Adrenal gland (tissue), 12 donors: ENCODE data around the gene NUP210. TPM values are rescaled to one million over a fixed set of nuclear protein-coding genes. Genes with fewer than 3 reads are reported as not detected.

ENCODE experiments used
- DNase-seq, 7 donors: peaks; one replicate each; pipeline ENCODE4 v3.0.0-alpha.2; 2019 to 2020
- H3K27ac ChIP-seq, 5 donors: fragments of 200-600 bp; sonication (generic) in 4 of 5; 1 replicate in 3 of 5; 2 replicates in 2 of 5; pipeline versions ENCODE4 v1.5.1 to v1.8.0; 2016 to 2020; ENCODE audit warnings: mild to moderate bottlenecking in 1 of 5
- H3K27me3 ChIP-seq: fragments of 200-600 bp; 2 replicates; pipeline ENCODE4 v1.8.0; 2021
- H3K36me3 ChIP-seq, 2 donors: fragments of 200-600 bp; replicated peaks in 1 of 2; 1 replicate in 1 of 2; 2 replicates in 1 of 2; pipeline versions ENCODE4 v1.5.1 to v1.8.0; 2018 to 2022
- H3K4me1 ChIP-seq, 2 donors: fragments of 200-600 bp; replicated peaks in 1 of 2; 1 replicate in 1 of 2; 2 replicates in 1 of 2; pipeline versions ENCODE4 v1.5.1 to v1.8.0; 2018 to 2021
- H3K4me3 ChIP-seq, 4 donors: fragments of 200-600 bp; sonication (generic) in 3 of 4; one replicate each; pipeline ENCODE4 v1.5.1; 2016 to 2018
- H3K9me3 ChIP-seq, 3 donors: fragments of 200-600 bp; sonication (generic) in 1 of 3; replicated peaks in 1 of 3; 1 replicate in 2 of 3; 2 replicates in 1 of 3; pipeline versions ENCODE4 v1.5.1 to v1.8.0; 2016 to 2021
- CTCF ChIP-seq, 6 experiments: fragments of 450-650 bp in 4 of 6; fragments of 200-600 bp in 2 of 6; sonication (generic) in 1 of 6; IDR thresholded peaks; 1 replicate in 5 of 6; 2 replicates in 1 of 6; pipeline versions ENCODE4 v1.5.1 to v1.8.0; 2016 to 2021; ENCODE audit warnings: antibody characterized with exemption in 6 of 6, mild to moderate bottlenecking in 2 of 6, moderate library complexity in 1 of 6
- POLR2A ChIP-seq, 2 donors: fragments of 450-650 bp; IDR thresholded peaks; one replicate each; pipeline ENCODE4 v1.6.1; 2017; ENCODE audit warnings: antibody characterized with exemption in 2 of 2, mild to moderate bottlenecking in 2 of 2, moderate library complexity in 1 of 2
- WGBS, 4 donors: extraction: QIAGEN DNeasy Blood & Tissue Kit in 2 of 4; methylation state at CpG; one replicate each; pipeline versions ENCODE4 v1.1.5 to v1.1.7; 2013 to 2017; 5-methylcytosine and 5-hydroxymethylcytosine counted together
- intact Hi-C, 2 donors: fragments of 100-400 bp; cut with DNase I; formaldehyde crosslinking; loops; one replicate each; pipeline versions ENCODE4 v1.14.1 to v1.15.0; 2022 to 2023
- polyA plus RNA-seq, 3 donors: library from polyadenylated mRNA; stranded (reverse); fragments of 200-250 nt in 2 of 3; fragments of 350-450 nt in 1 of 3; fragmentation: Illumina TruSeq in 1 of 3; extraction: RNeasy Lipid Tissue Mini Kit (QIAGEN cat#74804) in 1 of 3; gene quantifications; one replicate each; pipeline ENCODE4 v1.2.3, GENCODE V29; 2013 to 2014
- total RNA-seq, 9 donors: library from RNA; depleted of rRNA in 4 of 9; stranded (reverse); fragments of >200 nt in 4 of 9; fragments of 120-200 nt in 1 of 9; fragmentation: NEBNext Ultra II Directional in 1 of 9; extraction: Animal tissue kit (Norgen Biotek cat#: 25700) in 1 of 9; gene quantifications; one replicate each; pipeline versions ENCODE4 v1.1.0 to v1.2.4, GENCODE V29; 2013 to 2023
- donor health status: healthy with polysubstance abuse.
- donor health status: Bipolar disorder and iron deficiency.
- donor health status: DM: yes; HTN: yes; CAD: no.
- donor health status: DM: no; HTN: no; CAD: no.
- donor health status: DM: no; HTN: no; CAD: no.
- donor health status: DM: yes; HTN: yes; CAD: no.

The NUP210 gene
- total and polyA plus RNA-seq, 12 donors, result 3.0 to 15.8 (median 8.6) TPM

GRCh38 chr3:13397316-13397715 lies 22.8 kb downstream of the NUP210 start:
- WGBS, 4 donors, result 90 to 94% (median 93%) methylated on average over 3 to 8 of the region's 8 CpGs
- intact Hi-C loops, result no loop called here
- Histone ChIP-seq H3K4me3 (no peak overlapping the region), H3K36me3 (no peaks in the 10 kb centered on the region), H3K27me3 (no peaks in the 10 kb centered on the region), H3K27ac (no peak overlapping the region), H3K9me3 (no peaks in the 10 kb centered on the region), H3K4me1 (no peaks in the 10 kb centered on the region)
- no peak for DNase-seq
- no peak for TF ChIP-seq CTCF (IDR thresholded peaks at IDR 0.05)
- TF ChIP-seq POLR2A (IDR thresholded peaks at IDR 0.05), result no peak

DNA sequence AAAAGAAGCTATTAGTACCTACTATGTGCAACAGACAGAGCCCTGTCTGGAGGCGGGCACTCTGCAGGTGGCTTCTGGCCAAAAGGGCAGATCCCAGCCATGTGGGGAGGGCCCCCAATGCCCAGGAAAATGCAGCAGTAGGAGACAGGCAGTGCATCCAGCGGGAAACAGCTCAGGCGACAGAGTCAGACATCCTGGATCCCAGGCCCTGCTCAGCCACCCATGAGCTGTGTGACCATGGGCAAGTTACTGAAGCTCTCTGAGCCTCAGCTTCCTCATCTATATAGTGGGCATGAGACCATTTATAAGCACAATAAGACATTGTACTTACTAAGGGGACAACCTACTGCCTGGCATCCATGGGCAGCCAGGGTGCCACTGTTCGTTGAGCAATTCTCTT lies 25.8 kb downstream of the NUP210 start:
- DNase-seq, result no peak
- H3K4me3 ChIP-seq, result no peak overlapping the region
- H3K4me1 ChIP-seq, result no peaks in the 10 kb centered on the region
- 73 to 98% (median 95%) methylated on average over 2 to 4 of the region's 4 CpGs for WGBS, 4 donors
- TF ChIP-seq POLR2A (IDR thresholded peaks at IDR 0.05) (no peak), CTCF (IDR thresholded peaks at IDR 0.05) (no peak)
- peaks cover 0 to 4% of the 10 kb centered on the region in 2 donors for H3K36me3 ChIP-seq
- H3K27me3 ChIP-seq, result no peaks in the 10 kb centered on the region
- H3K9me3 ChIP-seq, result no peaks in the 10 kb centered on the region
- intact Hi-C loops, result no loop called here
- H3K27ac ChIP-seq, result no peak overlapping the region

- Histone ChIP-seq H3K36me3 (peaks cover 0 to 4% of the 10 kb centered on the region in 2 donors), H3K4me1 (no peaks in the 10 kb centered on the region), H3K9me3 (no peaks in the 10 kb centered on the region), H3K4me3 (no peak overlapping the region), H3K27me3 (no peaks in the 10 kb centered on the region), H3K27ac (no peak overlapping the region)
- no peak for DNase-seq
- WGBS, 4 donors, result 72 to 96% (median 89%) methylated on average over 8 to 11 of the region's 11 CpGs
- intact Hi-C loops, result no loop called here
- TF ChIP-seq POLR2A (IDR thresholded peaks at IDR 0.05) (no peak), CTCF (IDR thresholded peaks at IDR 0.05) (no peak)
Measured at GRCh38 chr3:13393427-13394360, 26.4 kb downstream of the NUP210 start.

GRCh38 chr3:13391308-13391707 lies 28.8 kb downstream of the NUP210 start:
- no peak overlapping the region for H3K27ac ChIP-seq
- no peaks in the 10 kb centered on the region for H3K4me1 ChIP-seq
- DNase-seq, result no peak
- intact Hi-C loops, result no loop called here
- no peaks in the 10 kb centered on the region for H3K9me3 ChIP-seq
- 85 to 93% (median 89%) methylated on average over 3 to 7 of the region's 7 CpGs for WGBS, 4 donors
- H3K27me3 ChIP-seq, result no peaks in the 10 kb centered on the region
- TF ChIP-seq POLR2A (IDR thresholded peaks at IDR 0.05) (no peak), CTCF (IDR thresholded peaks at IDR 0.05) (no peak)
- no peak overlapping the region for H3K4me3 ChIP-seq
- peaks cover 0 to 18% of the 10 kb centered on the region in 2 donors for H3K36me3 ChIP-seq
